ENCODE data around the gene EFCAB9.

DNA sequence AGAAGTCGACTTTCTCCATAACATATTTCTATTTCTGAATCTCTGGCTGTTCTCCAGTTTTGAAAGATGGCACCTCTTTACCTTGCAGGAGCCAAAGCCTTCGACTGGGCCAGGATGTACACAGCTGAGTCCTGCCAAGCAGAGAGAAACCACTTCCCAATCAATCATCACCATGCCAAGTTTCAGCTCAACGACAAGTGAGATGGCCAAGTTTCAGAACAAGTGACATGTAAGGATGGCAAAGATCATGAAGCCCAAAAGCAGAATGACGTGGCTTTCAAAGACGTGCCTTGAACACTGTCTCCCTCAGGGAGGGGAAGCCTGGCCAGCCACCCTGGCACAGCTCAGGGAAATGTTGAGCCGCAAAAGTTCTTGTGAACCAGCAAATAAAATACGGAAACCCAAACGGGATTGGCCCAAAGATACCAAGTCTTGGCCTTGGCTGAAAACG is 23.7 kb upstream of the EFCAB9 start:
- TF ChIP-seq, protein P1, sequence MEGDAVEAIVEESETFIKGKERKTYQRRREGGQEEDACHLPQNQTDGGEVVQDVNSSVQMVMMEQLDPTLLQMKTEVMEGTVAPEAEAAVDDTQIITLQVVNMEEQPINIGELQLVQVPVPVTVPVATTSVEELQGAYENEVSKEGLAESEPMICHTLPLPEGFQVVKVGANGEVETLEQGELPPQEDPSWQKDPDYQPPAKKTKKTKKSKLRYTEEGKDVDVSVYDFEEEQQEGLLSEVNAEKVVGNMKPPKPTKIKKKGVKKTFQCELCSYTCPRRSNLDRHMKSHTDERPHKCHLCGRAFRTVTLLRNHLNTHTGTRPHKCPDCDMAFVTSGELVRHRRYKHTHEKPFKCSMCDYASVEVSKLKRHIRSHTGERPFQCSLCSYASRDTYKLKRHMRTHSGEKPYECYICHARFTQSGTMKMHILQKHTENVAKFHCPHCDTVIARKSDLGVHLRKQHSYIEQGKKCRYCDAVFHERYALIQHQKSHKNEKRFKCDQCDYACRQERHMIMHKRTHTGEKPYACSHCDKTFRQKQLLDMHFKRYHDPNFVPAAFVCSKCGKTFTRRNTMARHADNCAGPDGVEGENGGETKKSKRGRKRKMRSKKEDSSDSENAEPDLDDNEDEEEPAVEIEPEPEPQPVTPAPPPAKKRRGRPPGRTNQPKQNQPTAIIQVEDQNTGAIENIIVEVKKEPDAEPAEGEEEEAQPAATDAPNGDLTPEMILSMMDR (conservative IDR thresholded peaks at IDR 0.05; ENCODE audit: low read length), result no peak
- TF ChIP-seq EZH2phosphoT487 (IDR thresholded peaks at IDR 0.05; ENCODE audit: borderline replicate concordance, low read depth, low read length), result no peak

All from OCI-LY7 (cell line).